NCI-H2029 treated with DMSO at 0.1 percent for 48 hours (cell line): Measurements from ENCODE around the gene ST6GALNAC3.
"Not testable (repeated sequence)": the region's sequence is repeated elsewhere in the genome, so short reads cannot be mapped to it uniquely, and the experiment has no call there.

Source experiments
- DNase-seq: peaks from one replicate; lab custom pipeline; 2025; lab: John Stamatoyannopoulos, UW

Gene ST6GALNAC3

GRCh38 chr1:76074321-76075187 lies at the start of gene ST6GALNAC3:
Gene ST6GALNAC3 (plus strand): TSS chr1:76074746.
- DNase-seq = no peak

DNA sequence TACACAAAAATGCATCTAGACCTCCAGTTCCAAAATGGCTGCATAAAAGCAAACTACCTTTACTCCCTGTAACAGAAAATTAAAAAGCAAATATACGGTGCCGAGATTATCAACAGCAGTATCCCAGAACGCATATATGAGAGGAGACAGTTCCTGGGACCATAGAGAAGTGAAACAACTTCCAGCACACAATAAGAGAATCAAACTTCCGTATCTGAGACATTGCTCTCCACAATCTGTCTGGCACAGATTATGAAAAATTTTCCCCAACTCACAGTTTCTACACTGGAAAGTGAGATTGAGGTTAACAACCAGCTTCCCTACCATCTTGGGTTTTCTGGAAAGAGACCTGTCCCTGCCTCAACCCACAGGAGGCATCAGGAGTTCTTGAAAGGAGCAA lies 47.2 kb upstream of the ST6GALNAC3 start:
- DNase-seq = no peak

DNA sequence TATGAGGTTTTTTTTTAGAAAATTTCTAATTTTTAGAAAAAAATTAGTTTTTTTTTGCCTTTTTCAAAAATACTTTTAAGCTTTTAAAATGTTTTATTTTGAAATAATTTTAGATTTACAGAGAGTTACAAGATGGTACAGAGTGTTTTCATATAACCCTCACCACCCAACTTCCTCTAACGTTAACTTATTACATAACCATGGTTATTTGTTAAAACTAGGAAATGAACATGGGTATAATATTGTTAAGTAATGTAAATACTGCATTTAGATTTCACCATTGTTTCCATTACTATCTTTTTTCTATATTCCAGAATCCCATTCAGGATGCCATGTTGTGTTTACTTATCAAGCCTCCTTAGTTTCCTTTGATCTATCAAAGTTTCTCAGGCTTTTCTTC lies 45.2 kb upstream of the ST6GALNAC3 start:
- DNase-seq = no peak

- DNase-seq = no peak
These were observed 43.0 kb upstream of the ST6GALNAC3 start for GRCh38 chr1:76031496-76031895.

GRCh38 chr1:76033800-76034475 lies 40.6 kb upstream of the ST6GALNAC3 start:
- no peak for DNase-seq

- DNase-seq = no peak
These were observed 39.5 kb upstream of the ST6GALNAC3 start for GRCh38 chr1:76035053-76035452.

DNA sequence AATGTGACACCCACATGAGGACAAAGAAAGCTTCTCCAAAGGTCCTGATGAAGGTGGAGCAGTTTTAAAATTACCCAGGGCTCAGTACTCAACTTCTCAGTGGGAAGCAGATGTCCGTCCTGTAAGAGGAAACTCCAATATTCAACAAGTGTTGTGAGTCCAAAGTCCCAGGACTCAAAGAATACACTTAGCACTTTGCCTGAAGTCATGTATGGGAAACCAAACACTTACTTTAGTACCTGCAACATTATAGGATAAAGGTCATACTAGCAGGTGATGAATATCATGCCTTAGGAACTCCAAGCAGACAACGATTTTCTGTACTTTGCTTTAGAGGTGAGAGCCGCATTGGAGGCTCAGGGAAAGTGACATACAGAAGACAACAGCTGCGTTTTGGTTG lies 37.2 kb upstream of the ST6GALNAC3 start:
- no peak for DNase-seq

DNA sequence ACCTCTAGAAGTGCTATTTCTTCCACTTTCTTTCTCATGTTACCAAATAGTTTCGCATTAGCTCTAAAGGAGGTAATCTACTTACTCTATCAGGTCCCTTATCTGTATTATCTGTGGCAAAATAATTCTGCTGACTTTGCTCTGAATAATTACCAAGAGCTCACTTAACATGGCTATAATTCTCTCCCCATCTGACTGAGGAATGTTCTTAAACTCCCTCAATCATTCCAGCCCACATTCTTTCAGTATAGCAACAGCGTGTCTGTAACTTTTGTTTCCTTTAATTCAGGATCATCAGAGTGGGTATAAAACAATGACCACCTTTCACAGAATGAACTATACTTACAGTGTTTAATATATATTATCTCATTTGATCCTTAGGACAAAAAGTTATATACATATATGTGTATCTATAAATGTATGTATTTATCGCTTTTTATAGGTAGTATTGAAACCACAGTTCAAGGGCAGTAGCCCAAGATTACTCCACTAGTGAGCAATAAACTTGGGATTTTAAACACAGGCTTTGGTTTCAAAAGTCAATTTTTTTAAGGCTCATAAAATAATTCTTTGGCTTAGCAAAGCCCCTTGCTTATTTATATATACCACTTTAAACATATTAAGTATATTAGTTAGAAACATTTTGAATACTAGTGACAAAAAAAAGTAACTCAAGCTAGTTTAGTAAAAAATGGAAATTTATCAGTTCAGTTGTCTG lies 36.1 kb upstream of the ST6GALNAC3 start:
- DNase-seq = no peak

- no peak for DNase-seq
These were observed 28.4 kb upstream of the ST6GALNAC3 start for GRCh38 chr1:76046149-76046548.

- DNase-seq = no peak
These were observed 26.3 kb upstream of the ST6GALNAC3 start for GRCh38 chr1:76048219-76048618.

DNA sequence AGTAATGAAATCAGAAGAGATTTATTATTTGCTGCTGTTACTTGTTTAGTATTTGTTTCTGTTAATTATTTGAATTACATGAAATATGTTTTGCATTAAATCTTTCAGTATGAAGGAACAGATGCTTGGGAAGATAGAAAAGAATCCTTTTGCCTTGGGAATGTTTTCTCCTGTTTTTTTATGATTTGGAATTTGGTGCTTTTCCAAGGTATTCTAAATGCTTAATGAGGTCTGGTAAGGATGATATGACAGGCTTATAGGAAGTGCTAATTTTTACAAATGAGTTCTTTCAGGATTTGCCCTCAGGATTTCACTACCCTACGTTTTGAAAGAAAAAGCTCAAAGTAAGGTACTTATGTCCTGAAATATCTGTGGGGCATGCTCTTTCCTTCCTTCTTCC lies 25.6 kb upstream of the ST6GALNAC3 start:
- DNase-seq = no peak

- no peak for DNase-seq
These were observed 25.0 kb upstream of the ST6GALNAC3 start for GRCh38 chr1:76049498-76049897.

DNA sequence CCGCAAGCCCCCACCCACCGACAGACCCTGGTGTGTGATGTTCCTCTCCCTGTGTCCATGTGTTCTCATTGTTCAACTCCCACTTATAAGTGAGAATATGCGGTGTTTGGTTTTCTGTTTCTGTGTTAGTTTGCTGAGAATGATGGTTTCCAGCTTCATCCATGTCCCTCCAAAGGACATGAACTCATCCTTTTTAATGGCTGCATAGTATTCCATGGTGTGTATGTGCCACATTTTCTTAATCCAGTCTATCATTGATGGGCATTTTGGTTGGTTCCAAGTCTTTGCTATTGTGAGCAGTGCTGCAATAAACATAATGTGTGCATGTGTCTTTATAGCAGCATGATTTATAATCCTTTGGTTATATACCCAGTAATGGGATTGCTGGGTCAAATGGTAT lies 24.5 kb upstream of the ST6GALNAC3 start:
- not testable (repeated sequence) for DNase-seq

DNA sequence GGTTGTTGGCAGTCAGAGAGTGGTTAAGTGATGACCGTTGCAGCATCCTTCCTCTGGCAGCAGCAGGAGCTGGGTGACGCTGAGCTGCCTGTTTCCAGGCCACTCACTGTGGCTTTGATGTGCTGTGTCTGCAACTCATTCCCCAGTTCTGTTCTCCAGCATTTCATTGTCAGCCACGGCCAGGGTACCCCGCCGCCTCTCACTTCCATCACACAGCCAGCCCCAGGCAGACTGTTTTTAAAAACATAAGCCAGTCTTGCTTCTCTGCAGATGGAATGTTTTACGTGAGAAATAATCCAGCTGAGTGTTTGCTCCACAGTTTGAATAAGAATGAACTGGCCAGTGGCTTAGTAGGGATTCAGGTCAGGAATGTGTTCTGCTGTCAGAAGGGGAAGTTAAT lies 21.5 kb upstream of the ST6GALNAC3 start:
- DNase-seq = no peak

DNA sequence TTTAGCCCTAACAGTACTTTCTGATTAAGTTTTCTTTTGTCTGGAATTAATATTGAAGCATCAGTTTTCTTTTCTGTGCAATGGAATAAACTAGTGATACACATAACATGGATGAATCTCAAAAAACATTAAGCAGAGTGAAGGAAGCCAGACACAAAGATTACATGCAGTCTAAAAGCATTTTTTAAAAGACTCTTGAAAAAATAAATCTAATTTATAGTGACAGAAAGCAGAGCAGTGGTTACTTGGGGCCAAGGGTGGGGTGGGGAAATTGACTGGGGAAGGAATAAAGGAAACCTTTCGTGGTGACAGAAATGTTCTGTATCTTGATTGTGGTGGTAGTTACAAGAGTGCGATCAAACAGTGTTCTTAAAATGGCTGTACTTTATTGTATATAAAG lies 20.2 kb upstream of the ST6GALNAC3 start:
- no peak for DNase-seq

DNA sequence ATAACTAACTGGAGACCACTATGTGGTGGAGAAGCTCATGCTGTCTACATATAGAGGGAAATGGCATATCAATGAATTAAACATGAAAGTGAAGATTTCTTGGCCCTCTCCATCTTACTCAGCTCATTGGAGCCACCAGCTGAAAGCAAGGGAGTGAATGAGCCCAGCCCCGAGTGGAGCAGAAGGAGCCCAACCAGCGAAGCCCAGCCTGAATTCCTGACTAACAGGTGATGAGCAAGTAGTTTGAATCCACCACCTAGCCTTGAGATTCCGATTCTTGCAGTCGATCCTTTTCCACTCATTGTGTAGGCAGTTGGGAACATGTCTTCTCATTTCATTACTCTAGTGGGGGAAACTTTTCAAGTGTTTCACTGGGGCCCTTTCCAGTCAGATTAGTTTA lies 18.6 kb upstream of the ST6GALNAC3 start:
- DNase-seq = no peak

- no peak for DNase-seq
These were observed 15.1 kb upstream of the ST6GALNAC3 start for GRCh38 chr1:76059451-76059850.

DNA sequence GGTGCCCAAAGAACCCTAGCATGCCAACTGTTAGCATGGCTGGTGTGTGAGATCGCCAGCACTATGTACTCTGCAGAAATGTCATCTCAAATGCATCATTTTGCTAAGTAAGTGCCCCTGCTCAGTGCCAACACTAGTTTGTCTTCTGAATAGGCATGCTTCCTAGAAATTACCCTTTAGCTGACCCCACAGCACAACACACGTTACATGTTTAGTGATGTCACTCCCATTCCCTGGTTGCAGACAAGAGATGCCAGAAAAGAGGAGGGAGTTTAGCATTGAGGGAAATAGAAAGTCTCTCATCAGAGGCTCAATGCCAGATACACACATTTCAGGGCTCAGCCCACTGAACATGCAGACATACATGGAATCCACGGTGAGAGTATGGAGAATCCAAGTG lies 9.3 kb upstream of the ST6GALNAC3 start:
- DNase-seq = no peak

GRCh38 chr1:76066394-76066793 lies 8.2 kb upstream of the ST6GALNAC3 start:
- no peak for DNase-seq

DNA sequence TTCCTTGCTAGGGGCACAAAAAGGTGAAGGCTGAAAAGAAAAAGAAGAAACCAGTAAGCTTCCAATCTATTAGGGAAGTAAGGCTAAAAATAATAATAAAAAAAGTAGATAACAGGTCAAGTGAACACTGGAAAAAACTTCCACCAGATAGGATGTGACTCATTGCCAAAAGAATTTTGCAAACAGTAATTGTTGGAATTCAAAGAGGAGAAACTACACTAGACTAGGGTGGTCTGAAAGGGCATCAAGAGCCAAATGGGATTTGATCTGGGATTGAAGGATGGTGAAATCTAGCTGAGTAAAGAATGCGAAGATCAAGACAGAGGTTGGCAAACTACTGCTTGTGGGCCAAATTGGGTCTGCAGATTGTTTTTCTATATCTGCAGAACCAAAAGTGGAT lies 6.0 kb upstream of the ST6GALNAC3 start:
- DNase-seq = no peak

DNA sequence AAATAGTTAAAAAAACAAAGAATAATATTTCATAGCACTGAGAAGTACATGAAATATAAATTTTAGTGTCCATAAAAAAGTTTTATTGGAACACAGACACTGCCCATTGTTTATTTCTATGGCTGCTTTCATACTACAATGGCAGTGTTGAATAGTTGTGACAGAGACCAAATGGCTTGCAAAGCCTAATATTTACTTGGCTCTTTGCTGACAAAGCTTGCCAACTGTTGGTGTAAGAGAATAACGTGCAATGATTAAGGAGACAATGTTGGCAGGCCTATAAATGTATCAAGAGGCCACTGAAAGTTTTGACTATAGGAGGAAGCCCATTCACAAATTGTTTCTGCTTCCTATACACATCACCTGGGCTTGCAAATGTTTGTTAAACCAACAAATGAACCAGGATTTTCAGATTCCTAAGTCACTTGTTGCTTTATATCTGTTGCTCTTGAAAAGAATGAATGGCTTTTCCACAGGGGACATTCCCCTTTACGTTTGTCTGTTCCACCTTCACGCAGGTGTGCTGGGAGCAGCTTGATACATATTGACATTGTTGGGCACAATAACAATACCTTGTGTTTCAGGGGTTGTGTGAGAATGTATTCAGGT lies 5.5 kb upstream of the ST6GALNAC3 start:
- DNase-seq = no peak

GRCh38 chr1:76070538-76070937 lies 4.0 kb upstream of the ST6GALNAC3 start:
- DNase-seq = no peak
